Subcutaneous abdominal adipose tissue (tissue), 5 donors: ENCODE measurements around the gene PTX4.

ENCODE experiments used
- H3K27ac ChIP-seq: one replicate; pipeline ENCODE4 v1.7.0; 2013; ENCODE audit warnings: low read depth, mild to moderate bottlenecking, inconsistent platforms, low read length, moderate library complexity
- H3K27me3 ChIP-seq, 5 donors: one replicate each; pipeline ENCODE4 v1.7.0; 2013; ENCODE audit warnings: low read length in 5 of 5, inconsistent platforms in 1 of 5; ENCODE audit not compliant: control insufficient read depth in 5 of 5, insufficient read depth in 4 of 5
- H3K36me3 ChIP-seq, 5 donors: one replicate each; pipeline ENCODE4 v1.7.0; 2013; ENCODE audit warnings: low read length in 5 of 5; ENCODE audit not compliant: control insufficient read depth in 5 of 5, insufficient read depth in 5 of 5
- H3K4me1 ChIP-seq, 5 donors: one replicate each; pipeline ENCODE4 v1.7.0; 2013; ENCODE audit warnings: low read length in 5 of 5, mild to moderate bottlenecking in 3 of 5, moderate library complexity in 1 of 5; ENCODE audit not compliant: control insufficient read depth in 5 of 5, insufficient read depth in 5 of 5
- H3K4me3 ChIP-seq, 5 donors: one replicate each; pipeline ENCODE4 v1.7.0; 2013; ENCODE audit warnings: low read length in 5 of 5, low read depth in 1 of 5
- H3K9ac ChIP-seq, 5 donors: one replicate each; pipeline ENCODE4 v1.7.0; 2013; ENCODE audit warnings: low read length in 5 of 5, mild to moderate bottlenecking in 4 of 5, moderate library complexity in 3 of 5
- H3K9me3 ChIP-seq, 5 donors: one replicate each; pipeline ENCODE4 v1.7.0; 2013; ENCODE audit warnings: low read length in 5 of 5; ENCODE audit not compliant: control insufficient read depth in 5 of 5
- donor health status: healthy.
- donor health status: healthy.
- donor health status: healthy.
- donor health status: healthy.
- donor health status: healthy.

PTX4 gene

DNA sequence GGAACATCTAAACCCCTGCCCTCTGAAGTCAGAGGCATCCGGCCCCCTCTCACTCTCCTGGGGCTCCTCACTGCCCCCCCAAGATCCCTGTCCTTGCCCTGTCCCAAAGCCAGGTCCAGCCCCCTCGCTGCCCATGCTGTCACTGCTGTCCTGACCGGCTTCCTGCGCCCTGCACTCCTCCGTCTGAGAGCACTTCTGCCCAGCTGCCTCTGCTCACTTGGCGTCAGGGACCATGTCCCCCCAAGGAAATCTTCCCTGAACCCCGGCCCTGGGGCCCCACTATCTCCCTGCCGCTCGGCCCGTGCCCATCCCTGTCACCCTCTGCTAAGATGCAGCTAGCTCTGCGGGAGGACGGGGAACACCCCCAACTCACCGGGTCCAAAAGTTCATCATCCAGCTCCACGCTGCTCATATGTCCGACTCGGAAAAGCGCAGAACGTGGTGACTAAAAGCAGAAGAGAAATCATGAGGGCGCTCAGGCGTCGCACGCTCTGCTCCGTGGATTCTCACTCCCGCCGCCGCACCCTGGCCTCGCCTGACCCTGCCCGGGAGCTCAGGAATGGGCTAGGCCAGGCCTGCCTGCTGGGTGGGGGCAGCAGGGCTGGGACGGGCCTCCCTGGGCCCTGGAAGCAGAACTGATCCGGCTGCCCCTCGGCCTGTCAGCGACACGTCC lies 23.7 kb downstream of the PTX4 start:
- Histone ChIP-seq H3K27ac (no peak overlapping the region), H3K4me1 (peaks cover 0 to 21% (median 11%) of the 10 kb centered on the region in 5 donors), H3K9ac (no peak overlapping the region), H3K36me3 (peaks cover 0 to 44% (median 29%) of the 10 kb centered on the region in 5 donors), H3K4me3 (no peak overlapping the region), H3K9me3 (no peaks in the 10 kb centered on the region), H3K27me3 (no peaks in the 10 kb centered on the region)

- Histone ChIP-seq H3K9me3 (no peaks in the 10 kb centered on the region), H3K27ac (no peak overlapping the region), H3K27me3 (no peaks in the 10 kb centered on the region), H3K4me1 (peaks cover 0 to 14% (median 6%) of the 10 kb centered on the region in 5 donors), H3K9ac (no peak overlapping the region), H3K36me3 (peaks cover 0 to 48% (median 32%) of the 10 kb centered on the region in 5 donors), H3K4me3 (no peak overlapping the region)
These were observed 24.4 kb downstream of the PTX4 start for GRCh38 chr16:1464196-1464893.

GRCh38 chr16:1461146-1461545 lies 27.6 kb downstream of the PTX4 start:
- Histone ChIP-seq H3K27me3 (no peaks in the 10 kb centered on the region), H3K9ac (no peak overlapping the region), H3K27ac (no peak overlapping the region), H3K9me3 (no peaks in the 10 kb centered on the region), H3K4me3 (no peak overlapping the region), H3K36me3 (peaks cover 0 to 77% (median 56%) of the 10 kb centered on the region in 5 donors), H3K4me1 (no peaks in the 10 kb centered on the region)

GRCh38 chr16:1460602-1461138 lies 28.1 kb downstream of the PTX4 start:
- Histone ChIP-seq H3K36me3 (peaks cover 0 to 81% (median 60%) of the 10 kb centered on the region in 5 donors), H3K9me3 (no peaks in the 10 kb centered on the region), H3K4me1 (no peaks in the 10 kb centered on the region), H3K27ac (no peak overlapping the region), H3K27me3 (no peaks in the 10 kb centered on the region), H3K4me3 (no peak overlapping the region), H3K9ac (no peak overlapping the region)

GRCh38 chr16:1459967-1460366 lies 28.8 kb downstream of the PTX4 start:
- Histone ChIP-seq H3K4me1 (no peaks in the 10 kb centered on the region), H3K36me3 (peaks cover 0 to 84% (median 67%) of the 10 kb centered on the region in 5 donors), H3K9me3 (no peaks in the 10 kb centered on the region), H3K4me3 (no peak overlapping the region), H3K27ac (no peak overlapping the region), H3K27me3 (no peaks in the 10 kb centered on the region), H3K9ac (no peak overlapping the region)

DNA sequence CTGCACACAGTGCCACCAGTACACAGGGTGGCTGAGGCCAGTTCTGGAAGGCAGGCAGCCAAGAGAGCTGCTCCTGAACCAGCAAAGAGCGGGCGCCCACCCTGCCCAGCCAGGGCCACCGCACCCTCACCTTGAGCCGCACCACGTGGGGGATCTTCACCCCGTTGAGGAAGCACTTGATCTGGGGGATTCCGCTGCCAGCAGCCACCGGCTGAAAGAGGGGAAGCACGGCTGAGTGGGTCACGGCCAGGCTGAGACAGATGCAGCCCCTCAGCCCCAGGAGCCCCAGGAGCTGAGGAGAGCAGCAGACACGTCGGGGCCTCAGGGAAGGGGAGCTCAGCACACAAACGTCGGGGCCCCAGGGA lies 29.8 kb downstream of the PTX4 start:
- H3K4me3 ChIP-seq: no peak overlapping the region
- H3K27me3 ChIP-seq: no peaks in the 10 kb centered on the region
- H3K36me3 ChIP-seq: peaks cover 0 to 84% (median 71%) of the 10 kb centered on the region in 5 donors
- no peak overlapping the region for H3K27ac ChIP-seq
- H3K4me1 ChIP-seq: no peaks in the 10 kb centered on the region
- H3K9ac ChIP-seq: no peak overlapping the region
- H3K9me3 ChIP-seq: no peaks in the 10 kb centered on the region

GRCh38 chr16:1458336-1458976 lies 30.3 kb downstream of the PTX4 start:
- peaks cover 0 to 86% (median 74%) of the 10 kb centered on the region in 5 donors for H3K36me3 ChIP-seq
- no peak overlapping the region for H3K4me3 ChIP-seq
- no peak overlapping the region for H3K9ac ChIP-seq
- no peaks in the 10 kb centered on the region for H3K4me1 ChIP-seq
- no peaks in the 10 kb centered on the region for H3K9me3 ChIP-seq
- H3K27ac ChIP-seq: no peak overlapping the region
- no peaks in the 10 kb centered on the region for H3K27me3 ChIP-seq

DNA sequence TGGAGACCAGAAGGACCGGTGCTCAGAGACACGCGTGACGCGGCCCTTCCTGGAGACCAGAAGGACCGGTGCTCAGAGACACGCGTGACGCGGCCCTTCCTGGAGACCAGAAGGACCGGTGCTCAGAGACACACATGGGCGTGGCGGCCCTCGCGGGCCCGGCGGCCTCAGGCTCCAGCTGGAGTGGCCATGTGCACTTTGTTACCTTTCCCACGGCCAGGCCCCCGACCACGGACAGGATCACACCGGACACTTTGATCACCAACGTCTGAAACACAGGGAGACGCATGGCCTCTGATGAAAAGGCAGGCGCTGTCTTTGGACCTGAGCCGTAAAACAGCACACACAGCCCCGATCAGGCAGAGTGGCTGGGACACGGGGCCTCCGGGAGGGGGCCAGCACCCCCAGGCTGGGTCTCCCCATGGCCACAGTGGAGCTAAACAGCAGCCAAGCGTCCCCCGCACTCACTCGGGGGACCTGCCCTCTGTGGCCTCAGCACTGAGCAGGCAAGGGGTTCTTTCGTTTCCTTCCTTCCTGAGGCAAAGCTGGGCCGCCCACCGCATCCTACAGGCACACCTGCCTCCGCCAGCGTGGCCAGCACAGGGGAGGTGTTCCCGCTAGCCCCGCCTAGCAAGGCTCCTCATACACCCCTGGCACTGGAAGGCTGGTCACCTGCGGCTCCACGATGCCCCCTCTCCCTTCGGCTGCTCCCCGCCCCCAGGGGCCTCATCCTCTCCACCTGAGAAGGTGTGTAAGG lies 31.1 kb downstream of the PTX4 start:
- Histone ChIP-seq H3K4me1 (no peaks in the 10 kb centered on the region), H3K36me3 (peaks cover 0 to 85% (median 75%) of the 10 kb centered on the region in 5 donors), H3K27me3 (no peaks in the 10 kb centered on the region), H3K9me3 (no peaks in the 10 kb centered on the region), H3K27ac (no peak overlapping the region), H3K9ac (no peak overlapping the region), H3K4me3 (no peak overlapping the region)

GRCh38 chr16:1456951-1457350 lies 31.8 kb downstream of the PTX4 start:
- no peaks in the 10 kb centered on the region for H3K9me3 ChIP-seq
- H3K36me3 ChIP-seq: peaks cover 0 to 91% (median 83%) of the 10 kb centered on the region in 5 donors
- no peaks in the 10 kb centered on the region for H3K4me1 ChIP-seq
- H3K27me3 ChIP-seq: no peaks in the 10 kb centered on the region
- no peak overlapping the region for H3K4me3 ChIP-seq
- H3K27ac ChIP-seq: no peak overlapping the region
- H3K9ac ChIP-seq: no peak overlapping the region
